ENCODE results near the gene OR2Y1.
"Not testable (repeated sequence)": the region's sequence is repeated elsewhere in the genome, so short reads cannot be mapped to it uniquely, and the experiment has no call there.

Gene OR2Y1

DNA sequence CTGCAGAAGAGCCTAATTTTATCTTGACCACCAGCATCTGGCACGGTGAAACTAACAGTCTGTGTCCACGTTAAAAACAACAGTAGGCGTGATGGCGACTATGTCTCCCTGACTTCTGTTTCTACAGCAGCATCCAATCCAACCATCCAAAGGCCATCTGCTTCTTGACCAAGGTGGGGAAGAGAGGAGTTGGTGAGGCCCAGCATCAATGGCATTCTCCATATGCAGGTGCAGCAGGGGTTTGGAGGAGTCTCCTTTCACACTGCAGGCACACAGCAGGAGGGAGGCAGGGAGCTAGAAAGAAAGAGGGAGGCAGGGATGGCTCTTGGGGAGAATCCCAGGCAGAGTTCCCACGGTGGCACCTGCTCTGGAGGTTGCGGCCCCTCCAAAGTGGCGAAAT, 35.8 kb upstream of the OR2Y1 start:
- TF ChIP-seq, protein P1, sequence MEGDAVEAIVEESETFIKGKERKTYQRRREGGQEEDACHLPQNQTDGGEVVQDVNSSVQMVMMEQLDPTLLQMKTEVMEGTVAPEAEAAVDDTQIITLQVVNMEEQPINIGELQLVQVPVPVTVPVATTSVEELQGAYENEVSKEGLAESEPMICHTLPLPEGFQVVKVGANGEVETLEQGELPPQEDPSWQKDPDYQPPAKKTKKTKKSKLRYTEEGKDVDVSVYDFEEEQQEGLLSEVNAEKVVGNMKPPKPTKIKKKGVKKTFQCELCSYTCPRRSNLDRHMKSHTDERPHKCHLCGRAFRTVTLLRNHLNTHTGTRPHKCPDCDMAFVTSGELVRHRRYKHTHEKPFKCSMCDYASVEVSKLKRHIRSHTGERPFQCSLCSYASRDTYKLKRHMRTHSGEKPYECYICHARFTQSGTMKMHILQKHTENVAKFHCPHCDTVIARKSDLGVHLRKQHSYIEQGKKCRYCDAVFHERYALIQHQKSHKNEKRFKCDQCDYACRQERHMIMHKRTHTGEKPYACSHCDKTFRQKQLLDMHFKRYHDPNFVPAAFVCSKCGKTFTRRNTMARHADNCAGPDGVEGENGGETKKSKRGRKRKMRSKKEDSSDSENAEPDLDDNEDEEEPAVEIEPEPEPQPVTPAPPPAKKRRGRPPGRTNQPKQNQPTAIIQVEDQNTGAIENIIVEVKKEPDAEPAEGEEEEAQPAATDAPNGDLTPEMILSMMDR (conservative IDR thresholded peaks at IDR 0.05; ENCODE audit: control insufficient read depth, insufficient read depth, low read depth, low read length): no peak
- H3K4me3 ChIP-seq (ENCODE audit: control insufficient read depth, low read depth, low read length): no peak overlapping the region
- DNase-seq (ENCODE audit: low read depth): no peak

DNA sequence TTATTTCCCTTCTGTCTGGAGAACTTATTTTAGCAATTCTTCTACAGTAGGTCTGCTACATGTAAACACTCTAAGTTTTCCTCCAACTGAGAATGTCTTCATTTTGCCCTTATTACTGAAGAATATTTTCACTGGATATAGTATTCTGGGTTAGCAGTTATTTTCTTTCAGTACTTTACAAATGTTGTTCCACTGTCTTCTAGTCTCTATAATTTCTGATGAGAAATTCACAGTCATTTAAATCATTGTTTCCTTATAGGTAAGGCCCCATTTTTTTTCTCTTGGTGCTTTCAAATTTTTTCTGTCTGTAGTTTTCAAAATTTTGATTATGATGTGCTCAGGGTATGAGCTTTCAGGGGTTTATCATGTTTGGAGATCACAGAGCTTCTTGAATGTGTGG, 32.0 kb upstream of the OR2Y1 start:
- TF ChIP-seq, protein P1 (conservative IDR thresholded peaks at IDR 0.05; ENCODE audit: control insufficient read depth, insufficient read depth, low read depth, low read length): no peak

DNA sequence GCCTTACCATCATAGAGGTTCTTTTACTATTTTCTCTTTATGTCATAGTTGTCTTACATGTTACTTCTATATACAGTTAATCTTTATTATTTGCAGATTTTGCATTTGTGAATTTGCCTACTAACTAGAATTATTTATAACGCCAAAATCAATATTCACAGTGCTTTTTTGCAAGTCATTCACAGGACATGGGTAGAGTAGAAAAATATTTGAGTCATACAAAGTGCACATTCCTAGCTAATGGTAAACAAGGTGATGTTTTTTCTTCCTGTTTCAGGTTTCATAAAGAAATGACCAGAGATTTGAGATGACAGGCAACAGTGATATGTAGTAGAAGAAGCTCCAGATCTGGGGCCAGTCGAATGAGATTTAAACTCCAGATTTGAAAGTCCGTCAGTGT, 30.0 kb upstream of the OR2Y1 start:
- no peak overlapping the region for H3K4me3 ChIP-seq (ENCODE audit: control insufficient read depth, low read depth, low read length)
- TF ChIP-seq, protein P1 (conservative IDR thresholded peaks at IDR 0.05; ENCODE audit: control insufficient read depth, insufficient read depth, low read depth, low read length): no peak
- no peak for DNase-seq (ENCODE audit: low read depth)

More for the DNA sequence above, 32.0 kb upstream of the OR2Y1 start:
- DNase-seq (ENCODE audit: low read depth): no peak
- no peak overlapping the region for H3K4me3 ChIP-seq (ENCODE audit: control insufficient read depth, low read depth, low read length)

DNA sequence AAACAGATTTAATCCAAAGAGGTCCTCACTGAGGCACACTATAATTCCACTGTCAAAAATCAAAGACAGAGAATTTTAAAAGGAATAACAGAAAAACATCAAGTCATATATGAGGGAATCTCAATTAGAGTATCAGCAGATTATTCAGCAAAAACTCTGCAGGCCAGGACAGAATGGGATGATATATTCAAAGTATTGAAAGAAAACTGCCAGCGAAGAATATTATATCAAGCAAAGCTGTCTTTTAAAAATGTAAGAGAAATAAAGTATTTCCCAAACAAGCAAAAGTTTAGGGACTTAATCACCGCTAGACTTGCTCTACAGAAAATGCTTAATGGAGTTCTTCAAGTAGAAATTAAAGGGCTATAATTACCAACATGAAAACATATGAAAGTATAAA, 15.7 kb upstream of the OR2Y1 start:
- H3K4me3 ChIP-seq (ENCODE audit: control insufficient read depth, low read depth, low read length): no peak overlapping the region
- TF ChIP-seq, protein P1 (conservative IDR thresholded peaks at IDR 0.05; ENCODE audit: control insufficient read depth, insufficient read depth, low read depth, low read length): no peak
- no peak for DNase-seq (ENCODE audit: low read depth)

DNA sequence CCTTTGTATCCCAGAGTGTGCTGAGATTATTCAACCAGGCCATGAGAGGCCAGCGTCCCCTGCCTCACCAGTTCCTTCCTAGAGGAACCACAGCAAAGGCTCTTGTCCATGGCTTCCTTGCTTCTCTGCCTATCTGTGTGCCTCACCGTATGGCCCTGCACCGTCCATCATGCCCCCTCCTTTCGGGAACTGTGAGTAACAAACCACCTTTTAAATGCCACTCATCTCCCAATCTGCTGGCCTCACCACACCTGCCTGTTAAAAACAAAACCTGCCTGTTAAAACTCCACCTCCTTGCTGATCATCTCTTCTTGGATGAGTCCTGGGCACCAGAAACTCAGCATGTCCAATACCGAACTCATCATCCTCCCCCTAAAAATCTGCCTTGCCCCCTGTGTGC, 4.4 kb upstream of the OR2Y1 start:
- H3K4me3 ChIP-seq (ENCODE audit: control insufficient read depth, low read depth, low read length): no peak overlapping the region
- TF ChIP-seq, protein P1 (conservative IDR thresholded peaks at IDR 0.05; ENCODE audit: control insufficient read depth, insufficient read depth, low read depth, low read length): no peak
- DNase-seq (ENCODE audit: low read depth): no peak

DNA sequence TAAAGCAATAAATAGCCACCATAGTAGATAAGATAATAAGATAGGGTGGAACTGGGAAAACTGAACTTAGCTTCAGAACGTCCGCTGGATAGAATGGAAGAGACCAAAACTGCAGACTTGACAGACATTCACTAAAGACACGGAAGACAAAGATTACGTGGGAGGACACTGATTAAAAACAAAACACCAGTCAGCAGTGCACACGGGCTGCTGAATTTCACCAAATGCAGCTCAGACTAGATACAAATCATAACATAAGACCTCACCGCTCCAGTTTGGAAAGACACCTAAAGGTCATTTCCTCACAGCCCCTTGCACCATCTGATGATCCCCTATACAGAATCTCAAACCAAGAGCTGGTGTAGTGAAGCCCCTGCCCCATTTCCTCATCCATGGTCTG, 2.9 kb upstream of the OR2Y1 start:
- no peak for DNase-seq (ENCODE audit: low read depth)
- TF ChIP-seq, protein P1 (conservative IDR thresholded peaks at IDR 0.05; ENCODE audit: control insufficient read depth, insufficient read depth, low read depth, low read length): no peak

DNA sequence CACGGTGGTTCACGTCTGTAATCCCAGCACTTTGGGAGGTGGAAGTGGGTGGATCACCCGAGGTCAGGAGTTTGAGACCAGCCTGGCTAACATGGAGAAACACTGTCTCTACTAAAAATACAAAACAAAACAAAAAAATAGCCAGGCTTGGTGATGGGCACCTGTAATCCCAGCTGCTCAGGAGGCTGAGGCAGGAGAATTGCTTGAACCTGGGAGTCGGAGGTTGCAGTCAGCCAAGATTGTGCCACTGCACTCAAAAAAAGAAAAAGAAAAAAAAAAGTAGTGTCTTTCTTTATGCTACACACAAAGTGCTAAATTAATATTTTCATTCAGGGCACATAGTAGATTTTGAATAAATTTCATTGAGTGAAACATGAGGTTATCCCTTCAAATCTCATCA, 1.1 kb upstream of the OR2Y1 start:
- DNase-seq (ENCODE audit: low read depth); H3K4me3 ChIP-seq (ENCODE audit: control insufficient read depth, low read depth, low read length): not testable (repeated sequence)

More for the DNA sequence above, 2.9 kb upstream of the OR2Y1 start:
- no peak overlapping the region for H3K4me3 ChIP-seq (ENCODE audit: control insufficient read depth, low read depth, low read length)
